ENCODE results near the gene CEMIP. TPM values are rescaled to one million over a fixed set of nuclear protein-coding genes. Genes with fewer than 3 reads are reported as not detected.

CEMIP gene
- total and polyA plus RNA-seq, 2 of the 4 experiments (the other 2 are of a cell fraction), result 63.8 to 78.0 TPM

DNA sequence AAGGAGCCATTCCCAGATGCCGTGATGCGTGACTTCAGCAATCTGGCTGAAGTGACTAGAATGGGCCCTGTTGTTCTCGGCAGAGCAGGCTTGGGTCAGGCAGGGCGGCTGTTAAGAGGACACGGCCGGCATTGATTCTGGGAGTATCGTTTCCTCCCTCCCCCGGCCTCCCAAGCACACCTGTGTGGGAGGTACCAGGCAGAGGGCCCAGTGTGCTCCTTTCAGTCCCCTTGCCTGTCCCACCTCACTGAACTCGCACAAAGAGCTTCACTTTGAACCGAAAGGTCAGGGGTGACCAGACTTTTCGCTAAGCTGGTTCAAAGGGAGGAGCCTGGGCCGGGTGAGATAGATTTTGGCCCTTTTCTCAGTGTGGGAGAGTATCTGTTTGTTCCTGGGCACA, 92.7 kb downstream of the CEMIP start:
- CTCF ChIA-PET, result no interaction called here

More for the DNA sequence above, 92.7 kb downstream of the CEMIP start:
- 100% methylated on average over 3 of the region's 12 CpGs; no CpG with 5 or more reads in 1 of the 2 experiments for WGBS, 2 experiments (ENCODE audit: extremely low coverage in 2 of 2, insufficient read length in 1 of 2)
- H3K4me1 ChIP-seq (ENCODE audit: control insufficient read depth, insufficient read depth, low read length), result peaks cover 2% of the 10 kb centered on the region; the same call in 1 of the 2 replicates
- in situ Hi-C loops (cut with MboI; ENCODE audit: low sequenced_read_pairs) (no loop called here), intact Hi-C loops (cut with micrococcal nuclease) (no loop called here), dilution Hi-C loops (cut with HindIII; ENCODE audit: low sequenced_read_pairs, unreplicated experiment) (no loop called here)
- H3K27me3 ChIP-seq (ENCODE audit: control insufficient read depth, insufficient read depth, low read length), result no peaks in the 10 kb centered on the region
- no peak overlapping the region for H3K56ac ChIP-seq (ENCODE audit: extremely low read depth, insufficient read depth, low read length)
- peaks cover 77% of the 10 kb centered on the region for H3K36me3 ChIP-seq (ENCODE audit: control insufficient read depth, insufficient read depth, low read length)
- H4K8ac ChIP-seq (ENCODE audit: low read depth in 2 of 2, low read length in 2 of 2), result no peak overlapping the region
- H3K4me2 ChIP-seq (ENCODE audit: low read depth, low read length), result no peak overlapping the region
- H3K9me3 ChIP-seq (ENCODE audit: control insufficient read depth, insufficient read depth, low read length), result no peaks in the 10 kb centered on the region
- ATAC-seq (ENCODE audit: low read depth) (no peak), DNase-seq (no peak)
- H2AFZ ChIP-seq (replicated peaks; ENCODE audit: low read length, poor library complexity), result no peak overlapping the region
- H3K18ac ChIP-seq (ENCODE audit: low read depth, low read length), result no peak overlapping the region
- no peak overlapping the region for H2AK9ac ChIP-seq (replicated peaks; ENCODE audit: low read depth, low read length, poor library complexity)
- H2BK15ac ChIP-seq (ENCODE audit: low read depth, low read length), result no peak overlapping the region
- no TSS peak for BruUV-seq (replicated peaks)
- H4K5ac ChIP-seq (ENCODE audit: low read depth, low read length), result no peak overlapping the region
- peaks cover 80% of the 10 kb centered on the region for H4K20me1 ChIP-seq (ENCODE audit: insufficient read depth, low read length)
- H2BK5ac ChIP-seq (ENCODE audit: low read depth, low read length, poor library complexity, severe bottlenecking), result no peak overlapping the region
- no peak overlapping the region for H3K9ac ChIP-seq (ENCODE audit: low read depth, low read length)
- H2BK20ac ChIP-seq (ENCODE audit: low read depth, low read length), result no peak overlapping the region
- POLR2A ChIA-PET (ENCODE audit: unreplicated experiment), result no interaction called here
- no peak overlapping the region for H3K27ac ChIP-seq (ENCODE audit: insufficient read depth, low read length)
- H3K14ac ChIP-seq (replicated peaks; ENCODE audit: low read depth, low read length), result no peak overlapping the region
- no peak overlapping the region for H3K4me3 ChIP-seq (ENCODE audit: insufficient read depth, low read depth, low read length)
- TF ChIP-seq MXI1 (IDR thresholded peaks at IDR 0.05; ENCODE audit: borderline replicate concordance, low read depth, low read length), result no peak
- TF ChIP-seq BHLHE40 (IDR thresholded peaks at IDR 0.05; ENCODE audit: low read depth, low read length), result no peak
- TF ChIP-seq, protein P1, sequence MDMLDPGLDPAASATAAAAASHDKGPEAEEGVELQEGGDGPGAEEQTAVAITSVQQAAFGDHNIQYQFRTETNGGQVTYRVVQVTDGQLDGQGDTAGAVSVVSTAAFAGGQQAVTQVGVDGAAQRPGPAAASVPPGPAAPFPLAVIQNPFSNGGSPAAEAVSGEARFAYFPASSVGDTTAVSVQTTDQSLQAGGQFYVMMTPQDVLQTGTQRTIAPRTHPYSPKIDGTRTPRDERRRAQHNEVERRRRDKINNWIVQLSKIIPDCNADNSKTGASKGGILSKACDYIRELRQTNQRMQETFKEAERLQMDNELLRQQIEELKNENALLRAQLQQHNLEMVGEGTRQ (IDR thresholded peaks at IDR 0.05; ENCODE audit: low read depth, low read length), result no peak
- no peak for TF ChIP-seq CHD1 (IDR thresholded peaks at IDR 0.05; ENCODE audit: low read depth, low read length)
- TF ChIP-seq RAD21 (IDR thresholded peaks at IDR 0.05; ENCODE audit: low read length), result no peak
- no peak for TF ChIP-seq MAZ (IDR thresholded peaks at IDR 0.05; ENCODE audit: borderline replicate concordance, low read depth, low read length)
- no peak overlapping the region for H4K91ac ChIP-seq (ENCODE audit: insufficient read depth, low read depth, low read length)
- 0 out of 2 replicates have a peak, but pooled peaks cover 7% of the 10 kb centered on the region for H3K9me1 ChIP-seq (ENCODE audit: insufficient read depth, low read length)
- H3K4ac ChIP-seq (ENCODE audit: low read depth, low read length), result no peak overlapping the region
- no peak overlapping the region for H3K23ac ChIP-seq (ENCODE audit: low read depth, low read length)
- H3K79me1 ChIP-seq (ENCODE audit: low read depth in 1 of 2, low read length in 2 of 2), result peaks cover 0 to 13% of the 10 kb centered on the region in 2 experiments; a peak in 2 of 4 replicates
- H2AK5ac ChIP-seq (ENCODE audit: low read depth, low read length), result no peak overlapping the region
- H2BK120ac ChIP-seq (ENCODE audit: low read depth, low read length), result no peak overlapping the region

All from IMR-90 (cell line).